HL-60/S4 treated with phorbol 12-myristate 13-acetate at 8.2 ng/mL for 4 days and 3 days (cell line): ENCODE measurements around the gene ACADSB.

ENCODE experiments used
- in situ Hi-C: fragments of 300-500 bp; cut with MboI; formaldehyde crosslinking; loops from 2 replicates; pipeline ENCODE4 v1.15.0; 2022; ENCODE audit warnings: low sequenced_read_pairs

Gene ACADSB

DNA sequence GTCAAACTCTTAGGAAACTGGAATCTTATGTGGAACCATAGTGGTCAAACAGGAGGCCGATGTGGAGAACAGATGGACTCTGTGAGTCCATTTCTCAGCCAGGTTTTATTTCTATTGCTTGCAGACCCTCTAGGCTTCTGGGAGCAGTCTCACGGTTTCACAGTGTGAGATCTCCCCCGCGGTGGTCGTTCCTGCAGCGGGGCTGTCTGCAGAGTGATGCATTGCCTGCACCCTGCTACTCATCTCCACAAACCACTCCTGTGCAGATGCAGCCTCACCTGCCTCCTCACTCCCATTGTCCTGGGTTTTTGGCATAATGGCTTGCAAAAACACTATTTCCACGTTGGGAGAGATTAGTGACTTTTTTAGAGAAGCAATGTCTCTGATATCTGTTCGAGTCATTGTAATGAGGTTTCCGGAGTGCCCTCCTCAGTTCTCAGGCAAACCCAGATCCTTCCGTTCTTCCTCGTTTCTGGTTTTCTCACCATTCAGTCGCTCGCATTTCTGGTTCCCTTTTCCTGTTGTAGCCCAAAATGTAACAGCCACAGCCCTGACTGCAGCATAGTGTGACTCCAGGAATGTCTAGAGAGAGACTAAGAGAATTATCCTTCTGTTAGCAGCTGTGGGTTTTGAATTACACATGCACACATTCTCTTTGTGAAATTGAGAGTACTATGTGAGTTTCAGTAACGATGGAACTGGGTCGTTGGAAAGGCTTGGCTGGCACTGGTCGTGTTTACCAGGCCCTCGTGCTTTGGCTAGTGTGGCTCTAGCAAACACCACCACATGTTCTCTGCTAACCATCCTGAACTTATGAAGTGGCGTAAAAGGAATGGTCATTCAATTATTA is 30.2 kb downstream of the ACADSB start:
- in situ Hi-C loops, result no loop called here

DNA sequence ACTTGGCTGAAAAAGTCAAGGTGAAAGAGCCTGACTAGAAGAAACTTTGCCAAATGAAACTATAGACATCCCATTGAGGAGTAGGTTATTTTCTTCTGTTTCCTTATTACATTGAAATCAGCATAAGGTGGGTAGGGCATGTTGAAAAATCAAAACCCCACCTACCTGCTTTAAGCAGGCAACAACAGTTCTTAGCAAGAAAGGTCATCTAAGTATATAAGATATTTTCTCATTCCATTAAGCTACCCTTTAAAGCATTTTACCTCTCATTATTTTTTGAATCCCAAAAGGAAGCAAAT is 30.8 kb downstream of the ACADSB start:
- in situ Hi-C loops, result no loop called here

DNA sequence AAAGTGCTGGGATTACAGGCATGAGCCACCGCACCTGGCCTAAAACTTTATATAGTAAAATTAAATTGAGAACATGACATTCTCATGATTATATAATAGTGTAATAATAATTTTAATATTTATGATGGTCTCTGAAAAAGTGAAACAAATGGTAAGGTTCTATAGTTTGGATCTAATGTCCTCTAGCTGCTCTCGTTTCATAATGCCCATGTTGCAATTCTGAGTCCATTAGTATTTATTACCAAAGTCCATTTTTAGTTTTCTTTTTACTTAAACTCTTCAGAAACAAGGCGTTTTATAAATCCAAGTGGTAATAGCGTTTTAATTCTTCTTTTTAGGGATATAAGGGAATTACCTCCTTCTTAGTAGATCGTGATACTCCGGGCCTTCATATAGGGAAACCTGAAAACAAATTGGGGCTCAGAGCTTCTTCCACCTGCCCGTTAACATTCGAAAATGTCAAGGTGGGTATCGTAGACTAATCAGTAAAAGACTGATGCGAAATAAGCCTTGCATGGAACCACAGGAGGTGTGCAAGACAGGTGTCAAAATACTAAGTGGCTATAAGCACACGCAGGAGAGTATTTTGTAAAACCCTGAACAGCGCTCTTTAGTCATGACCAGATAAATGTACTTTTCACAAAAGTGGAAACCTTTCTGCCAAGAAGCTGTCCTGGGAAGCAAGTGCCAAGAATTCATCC is 34.1 kb downstream of the ACADSB start:
- in situ Hi-C loops, result no loop called here

DNA sequence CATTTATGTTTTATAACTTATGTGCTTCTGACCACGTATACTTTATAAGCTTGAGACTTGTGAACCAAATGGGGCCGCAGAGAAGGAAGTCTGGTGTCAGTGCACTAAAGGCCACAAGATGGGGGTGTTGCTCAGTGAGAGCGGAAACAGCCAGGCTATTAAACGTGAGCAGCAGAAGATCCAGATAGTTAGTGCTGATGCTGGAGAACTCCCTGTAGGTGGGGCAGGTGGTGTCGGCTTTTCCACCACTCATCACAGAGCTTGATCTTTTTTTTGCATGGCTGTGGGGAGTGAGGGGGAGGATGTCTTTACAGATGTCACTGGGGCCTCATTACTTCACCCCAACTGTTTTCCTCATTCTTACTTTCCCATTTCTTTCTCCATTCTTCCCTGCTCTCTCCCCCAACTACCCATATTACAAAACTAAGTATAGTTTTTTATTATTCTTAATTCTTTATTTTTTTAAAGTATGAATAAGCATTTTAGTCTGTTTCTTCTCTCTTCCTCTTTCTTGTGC is 34.7 kb downstream of the ACADSB start:
- in situ Hi-C loops, result no loop called here

DNA sequence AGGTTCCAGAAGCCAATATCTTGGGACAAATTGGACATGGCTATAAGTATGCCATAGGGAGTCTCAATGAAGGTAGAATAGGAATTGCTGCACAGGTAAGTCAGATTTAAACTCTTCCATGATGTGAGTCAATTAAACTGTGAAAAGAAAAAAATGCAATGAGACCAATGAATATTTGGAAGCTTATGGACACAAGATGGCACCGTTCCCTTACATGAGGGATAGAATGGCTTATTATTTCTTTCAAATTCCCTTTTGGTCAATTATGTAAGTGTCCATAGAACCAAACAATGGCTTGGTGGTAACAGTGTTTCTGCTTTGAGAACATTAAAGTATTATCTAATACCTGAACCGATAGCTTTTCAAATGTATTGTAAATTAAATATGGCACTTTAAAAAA is 35.6 kb downstream of the ACADSB start:
- in situ Hi-C loops, result no loop called here

DNA sequence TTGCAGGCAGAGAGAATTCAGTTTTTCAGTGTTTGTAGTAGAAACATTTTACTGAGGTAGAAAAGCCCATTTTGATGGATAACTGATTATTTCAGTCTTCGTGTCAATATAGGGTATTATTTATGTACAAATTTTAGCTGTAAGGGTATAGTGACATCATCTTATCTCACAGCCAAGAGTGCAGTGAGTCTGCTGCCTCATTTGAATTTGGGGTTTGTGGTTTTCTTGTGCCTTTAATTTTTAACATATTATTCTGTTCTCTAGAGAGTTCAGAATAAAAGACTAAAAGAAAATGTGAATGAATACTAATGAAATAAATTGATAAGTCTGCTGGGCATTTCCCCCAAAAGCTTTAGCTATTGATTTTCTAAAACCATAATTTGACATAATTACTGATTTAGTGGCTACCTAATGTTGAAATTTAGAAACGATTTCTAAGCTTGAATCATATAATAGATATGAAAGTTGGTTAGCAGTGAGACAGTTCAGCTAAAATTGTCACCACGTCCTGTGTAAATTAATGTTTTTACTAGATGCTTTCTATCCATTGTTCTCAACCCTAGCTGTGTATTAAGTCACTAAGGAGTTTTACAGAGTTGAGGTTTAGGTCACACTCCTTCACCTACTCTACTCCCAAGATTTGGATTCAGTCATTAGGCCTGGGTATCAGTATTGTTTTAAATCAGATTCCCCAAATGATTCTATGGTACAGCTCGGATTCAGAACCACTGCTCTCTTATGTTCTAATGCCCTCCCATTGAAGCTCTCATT is 37.3 kb downstream of the ACADSB start:
- in situ Hi-C loops, result no loop called here

DNA sequence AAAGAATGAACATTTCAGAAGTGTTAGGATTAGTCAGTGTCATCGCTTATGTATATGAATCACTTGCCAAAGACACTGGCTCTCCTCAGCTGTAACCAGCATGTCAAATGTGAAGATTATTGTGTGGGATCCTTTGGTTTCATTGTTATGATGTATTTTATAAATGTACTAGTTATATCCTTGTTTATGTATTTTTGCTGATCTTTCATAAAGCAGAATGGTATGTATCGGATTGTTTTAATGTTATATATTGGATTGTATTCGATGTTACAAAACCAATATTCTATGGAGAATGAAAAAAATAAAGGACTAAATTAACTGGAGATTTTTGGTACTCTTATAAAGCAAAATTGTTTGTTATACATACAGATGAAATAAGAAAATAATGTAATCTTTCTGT is 49.2 kb downstream of the ACADSB start:
- in situ Hi-C loops, result no loop called here

DNA sequence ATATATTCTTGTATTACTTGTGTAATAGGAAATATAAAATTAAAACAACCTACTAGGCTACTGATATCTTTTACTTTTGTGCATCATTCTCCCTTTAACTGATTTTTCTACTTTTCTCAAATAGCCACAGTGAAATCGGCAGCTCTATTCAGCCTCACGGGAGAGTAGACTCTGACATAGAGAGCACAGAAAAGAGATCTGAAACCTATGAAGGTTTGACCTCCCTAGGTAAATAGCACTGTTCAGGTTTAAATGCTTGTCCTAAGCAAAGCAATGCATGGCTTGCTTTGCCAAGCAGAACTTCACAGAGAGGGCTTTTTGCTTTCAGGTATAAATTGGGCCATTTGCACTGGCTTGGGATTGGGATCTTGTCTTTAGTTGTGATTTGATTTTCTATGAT is 53.1 kb downstream of the ACADSB start:
- in situ Hi-C loops, result no loop called here

DNA sequence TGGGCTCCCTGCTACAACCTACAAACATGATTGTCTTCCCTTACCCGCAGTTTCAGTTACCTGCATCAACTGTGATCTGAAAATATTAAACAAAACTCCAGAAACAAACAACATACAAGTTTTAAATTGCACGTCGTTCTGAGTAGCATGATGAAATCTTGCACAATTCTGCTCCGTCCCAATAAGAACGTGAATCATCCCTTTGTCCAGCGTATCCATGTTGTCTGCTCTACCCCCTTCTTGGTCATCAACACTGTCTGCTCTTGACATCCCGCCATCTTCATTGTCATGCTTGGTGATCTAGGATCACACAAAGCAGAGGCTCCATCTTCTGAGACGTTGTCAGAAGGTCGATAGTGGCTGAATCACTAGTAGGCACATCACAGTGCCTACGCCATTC is 53.9 kb downstream of the ACADSB start:
- in situ Hi-C loops, result no loop called here

DNA sequence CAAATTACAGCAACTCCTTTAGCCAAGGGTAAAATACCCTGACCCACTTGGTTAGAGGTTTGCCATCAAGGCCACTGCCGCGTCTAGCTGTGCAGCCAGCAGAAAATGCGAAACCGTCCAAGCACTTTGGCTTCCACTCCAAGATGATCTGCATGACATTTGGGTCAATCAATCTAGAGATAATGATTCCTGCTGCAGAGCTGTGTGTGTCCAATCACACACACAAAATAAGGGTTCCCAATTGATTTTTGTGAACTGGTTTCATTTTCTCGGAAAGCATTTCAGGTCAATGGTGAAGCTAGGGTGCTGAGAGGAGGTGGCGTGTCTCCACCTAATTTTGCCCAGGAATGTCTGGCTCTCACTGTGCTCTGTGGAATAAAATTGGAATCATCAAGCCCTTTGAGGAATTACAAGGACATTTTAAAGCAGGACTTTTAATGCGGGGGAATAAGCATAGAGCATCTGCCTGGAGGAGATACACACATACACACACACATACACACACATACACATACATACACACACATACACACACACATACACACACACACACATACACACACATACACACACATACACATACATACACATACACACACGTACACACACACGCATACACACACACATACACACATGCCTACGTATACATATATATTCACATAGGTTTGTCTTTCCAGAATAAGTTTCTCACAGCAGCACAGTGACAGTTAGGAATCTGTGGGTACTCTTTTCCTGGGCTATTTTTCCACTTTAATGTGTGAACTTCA is 59.5 kb downstream of the ACADSB start:
- in situ Hi-C loops, result no loop called here

DNA sequence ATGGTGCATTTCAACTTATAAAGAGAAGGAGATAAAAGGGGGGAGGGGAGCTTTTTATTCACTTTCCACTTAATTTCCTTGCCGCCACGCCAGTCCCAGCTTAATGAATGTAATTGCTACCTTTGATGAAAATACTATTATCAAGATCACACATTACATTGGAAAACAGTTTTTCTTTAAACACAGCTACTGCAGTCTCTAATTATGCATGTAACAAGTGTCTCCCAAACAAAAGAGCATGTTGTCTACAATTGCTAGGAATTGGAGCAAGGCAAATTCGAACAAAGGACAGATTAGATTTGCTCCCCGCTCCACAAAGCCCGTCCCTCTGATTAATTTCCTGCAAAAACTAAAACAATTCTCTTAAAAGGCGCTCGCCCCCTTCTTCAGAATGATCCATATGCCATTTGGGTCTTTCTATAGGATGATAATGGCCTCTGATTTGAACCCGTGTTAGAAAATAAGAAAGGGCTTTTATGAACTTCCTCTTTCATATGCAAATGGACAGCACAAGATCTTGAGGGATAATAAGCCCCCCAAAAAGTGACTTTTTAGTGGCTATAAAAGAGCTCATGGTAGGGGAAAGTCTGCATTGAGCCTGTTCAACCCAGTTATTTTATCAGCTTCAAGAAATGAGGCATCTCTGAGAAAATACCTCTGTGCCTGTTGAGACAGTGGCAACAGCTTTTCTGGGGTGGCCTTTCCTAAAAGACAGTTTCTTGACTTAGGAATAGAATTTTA is 60.6 kb downstream of the ACADSB start:
- in situ Hi-C loops, result no loop called here

DNA sequence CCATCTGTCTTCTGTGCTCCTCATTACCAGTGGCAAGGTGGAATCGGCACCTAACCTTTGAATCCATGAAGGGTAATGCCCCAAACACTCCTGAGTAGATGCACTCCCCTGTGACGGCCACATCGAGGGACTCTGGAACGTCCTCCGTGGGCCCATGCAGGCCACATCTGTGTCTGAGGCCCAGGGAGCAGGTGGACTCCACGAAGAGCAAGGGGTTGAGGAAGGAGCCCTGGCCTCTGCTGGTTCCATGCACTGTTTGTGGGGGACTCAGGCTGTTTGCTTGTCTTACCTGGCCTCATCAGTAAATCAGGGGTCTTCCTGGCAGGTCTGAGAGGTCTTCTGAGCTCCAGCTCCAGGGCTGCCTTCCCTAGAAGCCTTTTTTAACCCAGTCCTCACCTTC is 64.4 kb downstream of the ACADSB start:
- in situ Hi-C loops, result no loop called here

DNA sequence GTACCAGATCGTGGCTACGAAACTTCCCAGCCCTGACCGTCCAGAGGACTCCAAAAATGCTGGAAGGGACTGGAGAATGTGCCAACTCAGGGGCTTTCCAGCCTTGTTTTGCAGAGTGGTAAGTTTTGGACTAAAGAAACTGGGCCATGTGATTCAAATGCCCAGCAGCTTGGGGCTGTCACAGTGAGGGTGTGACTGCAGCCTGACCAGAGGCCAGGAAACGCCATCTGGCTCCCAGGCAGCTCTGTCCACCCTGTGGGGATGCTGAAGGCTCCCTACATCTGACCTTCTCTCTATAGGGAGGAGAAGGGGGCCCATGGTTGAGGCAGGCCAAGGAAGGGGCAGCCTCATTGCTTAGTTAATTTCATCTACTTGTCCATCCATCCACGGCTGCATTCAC is 65.4 kb downstream of the ACADSB start:
- in situ Hi-C loops, result no loop called here

DNA sequence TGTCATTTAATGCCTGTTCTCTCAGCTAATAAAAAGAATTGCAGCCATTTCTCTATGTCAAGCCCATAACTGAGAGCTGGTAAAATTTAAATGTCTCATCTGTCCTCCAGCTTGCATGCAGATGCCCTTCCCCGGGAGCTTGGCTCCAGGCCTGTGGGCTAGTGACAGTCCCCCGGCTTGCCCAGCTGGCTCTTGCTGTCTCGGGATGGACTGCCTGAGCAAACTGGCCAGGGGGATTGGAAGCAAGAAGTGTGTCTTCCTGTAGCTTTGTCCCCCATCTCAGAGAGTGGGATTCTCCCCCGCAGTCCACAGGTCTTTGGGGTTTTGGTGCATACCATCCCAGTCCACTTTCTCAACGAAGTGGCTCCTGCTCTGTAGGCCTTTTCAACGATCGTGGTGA is 73.1 kb downstream of the ACADSB start:
- in situ Hi-C loops, result no loop called here

DNA sequence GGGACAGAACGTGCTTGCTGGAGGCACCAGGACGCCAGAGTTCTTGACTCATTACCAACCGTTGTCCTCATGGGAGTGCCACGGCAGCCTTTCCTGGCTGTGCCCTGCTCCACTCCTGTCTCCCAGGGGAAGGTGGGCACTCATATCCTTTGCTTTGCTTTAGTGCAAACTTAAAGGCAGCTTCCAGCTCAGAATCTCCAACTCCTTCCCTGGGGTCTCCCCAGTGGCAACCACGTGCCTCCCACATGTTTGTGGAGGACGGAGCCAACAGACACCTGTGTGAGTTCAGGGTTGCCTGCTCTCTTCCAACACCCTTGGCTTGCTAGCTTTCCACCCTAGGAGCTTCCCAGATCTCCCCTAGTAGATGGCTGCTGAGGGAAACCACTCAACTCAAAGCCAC is 75.0 kb downstream of the ACADSB start:
- in situ Hi-C loops, result no loop called here

DNA sequence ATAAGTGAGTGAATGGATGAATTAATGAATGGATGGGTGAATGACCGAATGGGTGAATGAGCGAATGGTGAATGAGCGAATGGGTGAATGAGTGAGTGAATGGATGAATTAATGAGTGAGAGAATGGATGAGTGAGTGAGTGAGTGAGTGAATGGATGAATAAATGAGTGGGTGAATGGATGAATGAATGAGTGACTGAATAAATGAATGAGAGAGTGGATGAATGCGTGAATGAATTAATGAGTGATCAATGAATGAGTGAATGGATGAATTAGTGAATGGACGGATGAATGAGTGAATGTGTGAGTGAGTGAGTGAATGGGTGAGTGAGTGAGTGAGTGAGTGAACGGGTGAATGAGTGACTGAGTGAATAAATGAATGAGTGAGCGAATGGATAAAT is 77.5 kb downstream of the ACADSB start:
- in situ Hi-C loops, result no loop called here

DNA sequence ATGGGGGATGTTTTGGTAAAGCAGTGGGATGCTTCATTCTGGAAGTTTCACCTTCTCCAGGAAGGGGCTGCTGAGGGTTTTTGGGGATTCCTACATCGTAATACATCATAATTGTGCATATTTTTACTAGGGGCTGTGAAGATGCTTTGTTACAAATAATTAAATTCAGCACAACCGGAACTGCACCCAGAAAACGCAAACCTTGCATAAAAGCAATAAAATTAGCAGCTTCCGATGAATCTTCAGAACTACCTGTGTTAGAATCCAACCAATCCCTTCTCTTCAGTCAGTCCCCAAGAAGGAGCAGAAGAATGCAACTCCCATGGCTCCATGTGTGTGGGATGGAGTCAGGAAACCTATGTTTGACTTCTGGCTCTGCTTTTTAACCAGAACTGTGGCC is 78.5 kb downstream of the ACADSB start:
- in situ Hi-C loops, result no loop called here

DNA sequence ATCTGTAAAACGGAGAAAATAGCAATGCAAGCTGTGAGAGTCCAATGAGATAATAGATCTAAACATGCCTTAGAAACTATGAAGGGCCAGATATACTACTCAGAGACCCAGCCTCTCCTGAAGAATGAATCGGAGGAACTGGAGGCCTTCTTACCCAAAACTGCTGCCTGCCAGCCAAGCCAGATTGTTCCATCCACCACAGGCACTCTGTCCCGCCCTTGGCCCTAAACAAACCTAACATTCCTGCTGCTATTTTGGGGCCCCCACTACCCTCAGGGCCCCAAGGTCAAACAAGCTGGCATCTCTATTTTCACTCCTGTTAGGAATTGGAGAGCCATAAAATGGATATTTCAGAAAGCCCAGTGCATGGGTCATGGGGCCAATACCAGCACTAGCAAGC is 79.0 kb downstream of the ACADSB start:
- in situ Hi-C loops, result no loop called here

DNA sequence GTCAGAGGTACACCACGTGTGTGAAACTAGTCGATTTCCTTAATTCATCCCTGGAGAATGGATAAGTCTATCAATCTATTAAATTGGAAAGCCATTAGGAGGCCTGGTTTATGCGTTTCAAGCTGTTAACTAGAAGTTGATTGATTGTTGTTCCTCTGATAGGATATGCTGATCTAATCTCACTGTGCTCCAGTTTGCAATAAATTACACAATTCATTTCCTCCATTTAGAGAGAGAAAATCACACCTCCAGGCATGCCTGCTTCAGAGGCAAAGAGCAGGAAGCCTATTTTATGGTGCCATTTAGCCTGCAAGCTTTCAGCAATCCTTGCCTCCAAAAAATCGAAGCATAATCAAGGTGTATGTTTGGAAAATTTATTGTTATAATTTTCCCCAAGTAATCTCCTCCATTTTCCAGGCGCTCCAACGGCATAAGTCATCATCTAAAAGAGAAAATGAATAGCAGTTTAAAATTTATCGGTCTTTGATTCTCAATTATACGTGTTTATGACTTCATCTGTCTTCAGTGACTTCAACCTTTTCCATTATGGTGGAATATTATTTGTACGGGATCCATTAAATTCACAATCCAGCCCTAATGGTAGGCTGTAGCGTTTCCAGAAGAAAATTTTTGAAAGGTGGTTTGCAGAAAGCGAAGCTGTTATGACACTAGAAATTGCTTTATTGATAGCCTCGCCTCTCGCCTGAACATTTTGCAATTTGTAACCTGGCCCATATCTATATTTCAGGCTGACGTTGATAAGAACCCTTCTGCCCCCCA is 84.0 kb downstream of the ACADSB start:
- in situ Hi-C loops, result no loop called here

DNA sequence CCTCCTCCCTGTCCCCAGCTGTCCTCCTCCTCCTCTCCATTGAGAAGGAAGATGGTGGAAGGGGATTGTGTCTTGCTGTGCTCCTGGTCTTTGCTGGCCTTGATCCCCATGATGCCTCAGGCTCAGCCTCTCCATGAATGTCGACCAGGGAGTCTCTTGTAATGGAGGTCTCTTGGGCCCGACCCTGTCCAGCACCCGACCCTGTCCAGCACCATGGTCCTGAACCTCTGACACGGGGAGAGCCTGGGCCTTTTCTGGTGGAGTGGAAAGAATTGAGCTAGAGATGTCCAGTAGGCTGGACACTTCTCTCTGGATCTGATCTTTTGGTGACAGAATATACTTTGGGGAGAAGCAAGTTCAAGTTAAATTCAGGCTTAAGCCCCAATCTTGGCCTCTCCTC is 84.7 kb downstream of the ACADSB start:
- in situ Hi-C loops, result no loop called here
